HEK293 (cell line): Measurements from ENCODE around the gene TUBD1.
A peak's percentile ranks its signal among the peaks of the same experiment; 100 is the strongest.

Experiments used
- GLIS2 ChIP-seq: fragments of 450-650 bp; formaldehyde crosslinking; IDR thresholded peaks from 2 replicates; pipeline ENCODE4 v1.5.1; 2016; ENCODE audit warnings: missing biosample characterization, missing genetic modification characterization
- IKZF3 ChIP-seq: fragments of 450-650 bp; IDR thresholded peaks from 2 replicates; pipeline ENCODE4 v1.5.0; 2018; ENCODE audit warnings: missing biosample characterization, mild to moderate bottlenecking, missing genetic modification characterization, moderate library complexity
- KLF10 ChIP-seq: fragments of 450-650 bp; IDR thresholded peaks from 2 replicates; pipeline ENCODE4 v1.5.1; 2018; ENCODE audit warnings: missing biosample characterization, mild to moderate bottlenecking, missing genetic modification characterization
- MEIS1 ChIP-seq: sonication (generic); formaldehyde crosslinking; IDR thresholded peaks from 2 replicates; pipeline ENCODE4 v1.8.1; 2022; ENCODE audit warnings: missing genetic modification reagents, mild to moderate bottlenecking, borderline replicate concordance
- PRDM10 ChIP-seq: fragments of 450-650 bp; formaldehyde crosslinking; IDR thresholded peaks from 2 replicates; pipeline ENCODE4 v1.5.1; 2016; ENCODE audit warnings: missing biosample characterization, missing genetic modification characterization
- SETDB1 ChIP-seq: IDR thresholded peaks from one replicate; pipeline ENCODE4 v1.6.1; 2017; ENCODE audit warnings: mild to moderate bottlenecking, low read length, moderate library complexity, mixed read lengths; ENCODE audit not compliant: insufficient read length
- SP3 ChIP-seq: fragments of 450-650 bp; formaldehyde crosslinking; IDR thresholded peaks from 2 replicates; pipeline ENCODE4 v1.5.1; 2016; ENCODE audit warnings: missing biosample characterization, missing genetic modification characterization
- SP7 ChIP-seq: fragments of 450-650 bp; formaldehyde crosslinking; IDR thresholded peaks from 2 replicates; pipeline ENCODE4 v1.5.1; 2016; ENCODE audit warnings: missing biosample characterization, missing genetic modification characterization
- TCF7L2 ChIP-seq: IDR thresholded peaks from 2 replicates; pipeline ENCODE4 v1.6.1; 2011; ENCODE audit warnings: low read depth, mild to moderate bottlenecking, inconsistent platforms, low read length, moderate library complexity, borderline replicate concordance
- ZBTB48 ChIP-seq: fragments of 450-650 bp; formaldehyde crosslinking; IDR thresholded peaks from 2 replicates; pipeline ENCODE4 v1.5.1; 2016; ENCODE audit warnings: missing biosample characterization, missing genetic modification characterization
- ZBTB8A ChIP-seq: fragments of 450-650 bp; formaldehyde crosslinking; IDR thresholded peaks from 2 replicates; pipeline ENCODE4 v1.5.1; 2016; ENCODE audit warnings: missing biosample characterization, missing genetic modification characterization
- ZFP37 ChIP-seq: fragments of 450-650 bp; formaldehyde crosslinking; IDR thresholded peaks from 2 replicates; pipeline ENCODE4 v1.5.1; 2016; ENCODE audit warnings: missing biosample characterization, missing genetic modification characterization
- ZNF146 ChIP-seq: fragments of 450-650 bp; formaldehyde crosslinking; IDR thresholded peaks from 2 replicates; pipeline ENCODE4 v1.5.1; 2016; ENCODE audit warnings: missing biosample characterization, missing genetic modification characterization
- ZNF184 ChIP-seq: fragments of 450-650 bp; IDR thresholded peaks from 2 replicates; pipeline ENCODE4 v1.5.1; 2018; ENCODE audit warnings: missing biosample characterization, mild to moderate bottlenecking, missing genetic modification characterization
- ZNF214 ChIP-seq: fragments of 450-650 bp; formaldehyde crosslinking; IDR thresholded peaks from 2 replicates; pipeline ENCODE4 v1.5.1; 2017; ENCODE audit warnings: missing biosample characterization, mild to moderate bottlenecking, missing genetic modification characterization, borderline replicate concordance
- ZNF398 ChIP-seq: fragments of 450-650 bp; formaldehyde crosslinking; IDR thresholded peaks from 2 replicates; pipeline ENCODE4 v1.5.1; 2017; ENCODE audit warnings: missing biosample characterization, missing genetic modification characterization
- ZNF416 ChIP-seq: fragments of 450-650 bp; formaldehyde crosslinking; IDR thresholded peaks from 2 replicates; pipeline ENCODE4 v1.5.1; 2016; ENCODE audit warnings: missing biosample characterization, missing genetic modification characterization
- ZNF48 ChIP-seq: fragments of 450-650 bp; formaldehyde crosslinking; IDR thresholded peaks from 2 replicates; pipeline ENCODE4 v1.5.1; 2016; ENCODE audit warnings: missing biosample characterization, missing genetic modification characterization
- ZNF513 ChIP-seq: fragments of 450-650 bp; IDR thresholded peaks from 2 replicates; pipeline ENCODE4 v1.5.1; 2018; ENCODE audit warnings: missing biosample characterization, missing genetic modification characterization
- ZNF561 ChIP-seq: fragments of 450-650 bp; IDR thresholded peaks from 2 replicates; pipeline ENCODE4 v1.5.1; 2018; ENCODE audit warnings: missing biosample characterization, missing genetic modification characterization, borderline replicate concordance
- ZNF610 ChIP-seq: fragments of 450-650 bp; formaldehyde crosslinking; IDR thresholded peaks from 2 replicates; pipeline ENCODE4 v1.5.1; 2016; ENCODE audit warnings: missing biosample characterization, missing genetic modification characterization, borderline replicate concordance
- ZNF621 ChIP-seq: fragments of 450-650 bp; formaldehyde crosslinking; IDR thresholded peaks from 2 replicates; pipeline ENCODE4 v1.5.1; 2017; ENCODE audit warnings: missing biosample characterization, missing genetic modification characterization
- ZNF623 ChIP-seq: fragments of 450-650 bp; formaldehyde crosslinking; IDR thresholded peaks from 2 replicates; pipeline ENCODE4 v1.5.1; 2016; ENCODE audit warnings: missing biosample characterization, missing genetic modification characterization
- ZSCAN30 ChIP-seq: fragments of 450-650 bp; IDR thresholded peaks from 2 replicates; pipeline ENCODE4 v1.5.1; 2018; ENCODE audit warnings: missing biosample characterization, mild to moderate bottlenecking, missing genetic modification characterization, moderate library complexity
- TF ChIP-seq, protein P1 (sequence below): fragments of 450-650 bp; formaldehyde crosslinking; IDR thresholded peaks from 2 replicates; pipeline ENCODE4 v1.5.1; 2016; ENCODE audit warnings: missing biosample characterization, missing genetic modification characterization
- TF ChIP-seq, protein P2 (sequence below): fragments of 450-650 bp; formaldehyde crosslinking; IDR thresholded peaks from 2 replicates; pipeline ENCODE4 v1.5.1; 2017; ENCODE audit warnings: missing biosample characterization, missing genetic modification characterization
- TF ChIP-seq, protein P3 (sequence below): fragments of 450-650 bp; formaldehyde crosslinking; IDR thresholded peaks from 2 replicates; pipeline ENCODE4 v1.5.1; 2016; ENCODE audit warnings: missing biosample characterization, missing genetic modification characterization, low read depth

TUBD1 gene

DNA sequence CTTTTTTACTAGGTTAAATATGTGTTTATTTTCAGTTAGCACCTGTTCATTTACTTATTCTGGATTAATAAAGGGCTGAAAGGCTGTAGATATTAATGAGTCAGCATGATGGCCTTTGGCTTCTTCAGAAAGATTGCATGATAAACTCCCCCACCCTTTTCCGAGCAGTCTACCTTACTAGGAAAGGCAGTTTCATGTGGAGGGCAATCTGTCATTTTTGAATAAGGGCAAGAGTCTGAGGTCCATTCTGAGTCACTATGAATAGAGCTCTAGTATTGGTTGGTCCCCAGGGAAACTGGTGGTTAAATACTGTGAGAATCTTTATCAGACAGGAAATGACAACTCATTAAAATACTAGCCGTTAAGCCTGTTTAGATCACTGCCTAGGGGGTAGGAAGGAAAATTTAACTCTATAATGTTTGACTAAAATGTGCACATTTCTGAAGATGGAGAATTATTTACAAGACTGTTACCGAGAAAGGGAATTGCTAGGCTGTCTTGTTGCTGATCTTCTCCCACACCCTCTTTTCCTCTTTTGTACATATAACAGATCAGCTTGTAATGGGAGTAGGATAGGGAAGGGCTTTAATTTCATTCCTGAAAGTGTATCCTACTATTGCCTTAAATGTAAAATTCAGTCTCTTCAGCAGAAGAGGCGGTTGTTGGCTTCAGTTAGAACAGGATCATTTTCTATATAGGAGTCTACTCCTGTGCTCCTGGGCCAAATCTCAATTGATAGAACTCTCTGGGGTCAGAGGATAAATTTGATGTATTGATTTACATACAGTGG lies 63.3 kb downstream of the TUBD1 start (continued):
- TF ChIP-seq, protein P1, sequence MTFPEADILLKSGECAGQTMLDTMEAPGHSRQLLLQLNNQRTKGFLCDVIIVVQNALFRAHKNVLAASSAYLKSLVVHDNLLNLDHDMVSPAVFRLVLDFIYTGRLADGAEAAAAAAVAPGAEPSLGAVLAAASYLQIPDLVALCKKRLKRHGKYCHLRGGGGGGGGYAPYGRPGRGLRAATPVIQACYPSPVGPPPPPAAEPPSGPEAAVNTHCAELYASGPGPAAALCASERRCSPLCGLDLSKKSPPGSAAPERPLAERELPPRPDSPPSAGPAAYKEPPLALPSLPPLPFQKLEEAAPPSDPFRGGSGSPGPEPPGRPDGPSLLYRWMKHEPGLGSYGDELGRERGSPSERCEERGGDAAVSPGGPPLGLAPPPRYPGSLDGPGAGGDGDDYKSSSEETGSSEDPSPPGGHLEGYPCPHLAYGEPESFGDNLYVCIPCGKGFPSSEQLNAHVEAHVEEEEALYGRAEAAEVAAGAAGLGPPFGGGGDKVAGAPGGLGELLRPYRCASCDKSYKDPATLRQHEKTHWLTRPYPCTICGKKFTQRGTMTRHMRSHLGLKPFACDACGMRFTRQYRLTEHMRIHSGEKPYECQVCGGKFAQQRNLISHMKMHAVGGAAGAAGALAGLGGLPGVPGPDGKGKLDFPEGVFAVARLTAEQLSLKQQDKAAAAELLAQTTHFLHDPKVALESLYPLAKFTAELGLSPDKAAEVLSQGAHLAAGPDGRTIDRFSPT = peak; percentile 91
- TF ChIP-seq ZNF146 (tag by site-specific recombination) (no peak), IKZF3 (tag by site-specific recombination) (peak; percentile 91), SP7 (tag by site-specific recombination) (peak; percentile 95), ZNF416 (tag by site-specific recombination) (no peak), ZNF621 (tag by site-specific recombination) (no peak), ZNF513 (no peak), TCF7L2 (peak; percentile 54; the same call in 1 of the 2 replicates), ZNF398 (tag by site-specific recombination) (0 out of 2 replicates have a peak, but pooled peaks have one; percentile 18), ZNF214 (tag by site-specific recombination) (no peak), SETDB1 (no peak), ZNF623 (tag by site-specific recombination) (no peak), MEIS1 (CRISPR knock-in tag) (0 out of 2 replicates have a peak, but pooled peaks have one; percentile 32), ZBTB48 (tag by site-specific recombination) (peak; percentile 40; the same call in 1 of the 2 replicates), ZBTB8A (tag by site-specific recombination) (peak; percentile 32; the same call in 1 of the 2 replicates), KLF10 (tag by site-specific recombination) (peak; percentile 70), ZNF48 (tag by site-specific recombination) (no peak), PRDM10 (tag by site-specific recombination) (peak; percentile 82), ZSCAN30 (tag by site-specific recombination) (peak; percentile 62; the same call in 1 of the 2 replicates), SP3 (peak; percentile 58), ZNF610 (tag by site-specific recombination) (0 out of 2 replicates have a peak, but pooled peaks have one; percentile 26), ZNF561 (tag by site-specific recombination) (peak; percentile 49; the same call in 1 of the 2 replicates), GLIS2 (tag by site-specific recombination) (no peak), ZFP37 (tag by site-specific recombination) (0 out of 2 replicates have a peak, but pooled peaks have one; percentile 58), ZNF184 (tag by site-specific recombination) (peak; percentile 10; the same call in 1 of the 2 replicates)
- TF ChIP-seq, protein P2, sequence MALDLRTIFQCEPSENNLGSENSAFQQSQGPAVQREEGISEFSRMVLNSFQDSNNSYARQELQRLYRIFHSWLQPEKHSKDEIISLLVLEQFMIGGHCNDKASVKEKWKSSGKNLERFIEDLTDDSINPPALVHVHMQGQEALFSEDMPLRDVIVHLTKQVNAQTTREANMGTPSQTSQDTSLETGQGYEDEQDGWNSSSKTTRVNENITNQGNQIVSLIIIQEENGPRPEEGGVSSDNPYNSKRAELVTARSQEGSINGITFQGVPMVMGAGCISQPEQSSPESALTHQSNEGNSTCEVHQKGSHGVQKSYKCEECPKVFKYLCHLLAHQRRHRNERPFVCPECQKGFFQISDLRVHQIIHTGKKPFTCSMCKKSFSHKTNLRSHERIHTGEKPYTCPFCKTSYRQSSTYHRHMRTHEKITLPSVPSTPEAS (tag by site-specific recombination) = peak; percentile 12; the same call in 1 of the 2 replicates
- TF ChIP-seq, protein P3, sequence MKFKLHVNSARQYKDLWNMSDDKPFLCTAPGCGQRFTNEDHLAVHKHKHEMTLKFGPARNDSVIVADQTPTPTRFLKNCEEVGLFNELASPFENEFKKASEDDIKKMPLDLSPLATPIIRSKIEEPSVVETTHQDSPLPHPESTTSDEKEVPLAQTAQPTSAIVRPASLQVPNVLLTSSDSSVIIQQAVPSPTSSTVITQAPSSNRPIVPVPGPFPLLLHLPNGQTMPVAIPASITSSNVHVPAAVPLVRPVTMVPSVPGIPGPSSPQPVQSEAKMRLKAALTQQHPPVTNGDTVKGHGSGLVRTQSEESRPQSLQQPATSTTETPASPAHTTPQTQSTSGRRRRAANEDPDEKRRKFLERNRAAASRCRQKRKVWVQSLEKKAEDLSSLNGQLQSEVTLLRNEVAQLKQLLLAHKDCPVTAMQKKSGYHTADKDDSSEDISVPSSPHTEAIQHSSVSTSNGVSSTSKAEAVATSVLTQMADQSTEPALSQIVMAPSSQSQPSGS (tag by site-specific recombination) = 0 out of 2 replicates have a peak, but pooled peaks have one; percentile 18
